NCI-H748 treated with DMSO at 0.1 percent for 48 hours (cell line): ENCODE measurements around the gene TFB2M.
"Not testable (repeated sequence)": the region's sequence is repeated elsewhere in the genome, so short reads cannot be mapped to it uniquely, and the experiment has no call there.

Experiments used
- DNase-seq: peaks from one replicate; lab custom pipeline; 2025; lab: John Stamatoyannopoulos, UW

Gene TFB2M

GRCh38 chr1:246566128-246566812 lies at the start of gene TFB2M, which contains the start of gene CNST:
Gene TFB2M (minus strand): TSS chr1:246566261. CDS start chr1:246566138, 123 bp downstream.
Gene CNST (plus strand): TSS chr1:246566456. CDS start chr1:246591563, 25,107 bp downstream.
- DNase-seq, result peak; percentile 89

GRCh38 chr1:246613096-246613758 lies 47.2 kb upstream of the TFB2M start:
- DNase-seq, result no peak

- DNase-seq, result no peak
These were observed 43.6 kb upstream of the TFB2M start for GRCh38 chr1:246609632-246610031.

GRCh38 chr1:246608616-246609376 lies 42.7 kb upstream of the TFB2M start:
- peak; percentile 38 for DNase-seq

- no peak for DNase-seq
These were observed 41.4 kb upstream of the TFB2M start for GRCh38 chr1:246607462-246607861.

GRCh38 chr1:246605231-246605630 lies 39.2 kb upstream of the TFB2M start:
- not testable (repeated sequence) for DNase-seq

- no peak for DNase-seq
These were observed 36.1 kb upstream of the TFB2M start for GRCh38 chr1:246602194-246602593.

- no peak for DNase-seq
These were observed 34.5 kb upstream of the TFB2M start for GRCh38 chr1:246600579-246600978.

- no peak for DNase-seq
These were observed 33.3 kb upstream of the TFB2M start for GRCh38 chr1:246599315-246599714.

GRCh38 chr1:246597971-246598370 lies 31.9 kb upstream of the TFB2M start:
- DNase-seq, result no peak

GRCh38 chr1:246597340-246597739 lies 31.3 kb upstream of the TFB2M start:
- DNase-seq, result no peak

- no peak for DNase-seq
These were observed 29.1 kb upstream of the TFB2M start for GRCh38 chr1:246595146-246595545.

- no peak for DNase-seq
These were observed 26.6 kb upstream of the TFB2M start for GRCh38 chr1:246592695-246593094.

GRCh38 chr1:246591958-246592357 lies 25.9 kb upstream of the TFB2M start:
- DNase-seq, result no peak

- DNase-seq, result no peak
These were observed 25.4 kb upstream of the TFB2M start for GRCh38 chr1:246591504-246591903.

GRCh38 chr1:246591047-246591446 lies 25.0 kb upstream of the TFB2M start:
- DNase-seq, result no peak

GRCh38 chr1:246589919-246590318 lies 23.9 kb upstream of the TFB2M start:
- DNase-seq, result not testable (repeated sequence)

GRCh38 chr1:246588159-246588721 lies 22.2 kb upstream of the TFB2M start:
- DNase-seq, result no peak

- no peak for DNase-seq
These were observed 21.5 kb upstream of the TFB2M start for GRCh38 chr1:246587606-246588005.

- no peak for DNase-seq
These were observed 21.0 kb upstream of the TFB2M start for GRCh38 chr1:246587032-246587431.

- peak; percentile 43 for DNase-seq
These were observed 17.6 kb upstream of the TFB2M start for GRCh38 chr1:246583448-246584185.

- DNase-seq, result no peak
These were observed 17.0 kb upstream of the TFB2M start for GRCh38 chr1:246583056-246583440.
